ENCODE data around the gene PALLD.

DNA sequence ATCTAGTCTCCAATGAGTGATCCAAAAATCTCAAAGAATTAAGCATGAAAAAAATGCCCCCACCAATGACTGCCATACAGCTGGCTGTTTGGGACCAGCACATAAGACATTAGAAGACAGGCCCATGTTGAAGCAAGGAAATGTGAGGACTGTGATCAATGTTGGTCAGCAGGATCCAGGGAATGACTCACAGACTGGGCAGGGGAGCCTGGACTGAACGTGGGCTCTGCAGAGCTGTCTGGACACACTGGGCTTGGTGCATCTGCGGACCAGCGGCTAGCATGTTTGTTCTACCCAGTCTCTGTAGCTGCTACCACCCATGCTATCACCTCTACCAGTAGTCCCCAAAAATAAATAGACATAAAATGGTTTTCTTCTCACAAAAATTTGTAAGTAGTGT, 108.6 kb downstream of the PALLD start:
- no peak for TF ChIP-seq POLR2A (IDR thresholded peaks at IDR 0.05)
- TF ChIP-seq, protein P1, sequence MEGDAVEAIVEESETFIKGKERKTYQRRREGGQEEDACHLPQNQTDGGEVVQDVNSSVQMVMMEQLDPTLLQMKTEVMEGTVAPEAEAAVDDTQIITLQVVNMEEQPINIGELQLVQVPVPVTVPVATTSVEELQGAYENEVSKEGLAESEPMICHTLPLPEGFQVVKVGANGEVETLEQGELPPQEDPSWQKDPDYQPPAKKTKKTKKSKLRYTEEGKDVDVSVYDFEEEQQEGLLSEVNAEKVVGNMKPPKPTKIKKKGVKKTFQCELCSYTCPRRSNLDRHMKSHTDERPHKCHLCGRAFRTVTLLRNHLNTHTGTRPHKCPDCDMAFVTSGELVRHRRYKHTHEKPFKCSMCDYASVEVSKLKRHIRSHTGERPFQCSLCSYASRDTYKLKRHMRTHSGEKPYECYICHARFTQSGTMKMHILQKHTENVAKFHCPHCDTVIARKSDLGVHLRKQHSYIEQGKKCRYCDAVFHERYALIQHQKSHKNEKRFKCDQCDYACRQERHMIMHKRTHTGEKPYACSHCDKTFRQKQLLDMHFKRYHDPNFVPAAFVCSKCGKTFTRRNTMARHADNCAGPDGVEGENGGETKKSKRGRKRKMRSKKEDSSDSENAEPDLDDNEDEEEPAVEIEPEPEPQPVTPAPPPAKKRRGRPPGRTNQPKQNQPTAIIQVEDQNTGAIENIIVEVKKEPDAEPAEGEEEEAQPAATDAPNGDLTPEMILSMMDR (IDR thresholded peaks at IDR 0.05): no peak

All from right lobe of liver (tissue), 4 donors.